Measurements from ENCODE around the gene SYT15.
"Not testable (repeated sequence)": the region's sequence is repeated elsewhere in the genome, so short reads cannot be mapped to it uniquely, and the experiment has no call there.

- not testable (repeated sequence) for TF ChIP-seq CTCF (IDR thresholded peaks at IDR 0.05; ENCODE audit: insufficient read depth, low read depth, low read length); EZH2 (IDR thresholded peaks at IDR 0.05; ENCODE audit: insufficient read depth, low read length)
These were observed 56.5 kb downstream of the SYT15 start for GRCh38 chr10:46635364-46635959.

Data from astrocyte (in vitro differentiated cells and primary cell).